Astrocyte (in vitro differentiated cells and primary cell): ENCODE data around the gene CD9. TPM values are rescaled to one million over a fixed set of nuclear protein-coding genes. Genes with fewer than 3 reads are reported as not detected.
"Not testable (repeated sequence)": the region's sequence is repeated elsewhere in the genome, so short reads cannot be mapped to it uniquely, and the experiment has no call there.

Source experiments
- DNase-seq: peaks from one replicate; pipeline ENCODE4 v3.0.0-alpha.2; 2010; ENCODE audit warnings: low read depth
- FAIRE-seq: peaks from 2 replicates; lab custom pipeline; 2011; peaks lifted over from hg19 to GRCh38; lab: Jason Lieb, UNC
- H2AFZ ChIP-seq: 2 replicates; pipeline ENCODE4 v1.6.0; 2012; ENCODE audit warnings: low read depth, low read length, inconsistent platforms
- H3K27ac ChIP-seq: 2 replicates; pipeline ENCODE4 v1.5.1; 2011; ENCODE audit warnings: low read depth, low read length, inconsistent platforms
- H3K27me3 ChIP-seq: 2 replicates; pipeline ENCODE4 v1.6.0; 2011; ENCODE audit warnings: low read length, inconsistent platforms; ENCODE audit not compliant: insufficient read depth
- H3K36me3 ChIP-seq: 2 replicates; pipeline ENCODE4 v1.5.1; 2011; ENCODE audit warnings: low read length, inconsistent platforms; ENCODE audit not compliant: insufficient read depth
- H3K4me1 ChIP-seq: 2 replicates; pipeline ENCODE4 v1.5.1; 2011; ENCODE audit warnings: low read length, inconsistent platforms; ENCODE audit not compliant: insufficient read depth
- H3K4me2 ChIP-seq: 2 replicates; pipeline ENCODE4 v1.6.0; 2012; ENCODE audit warnings: low read length, inconsistent platforms
- H3K4me3 ChIP-seq: 2 replicates; pipeline ENCODE4 v1.5.1; 2011; ENCODE audit warnings: low read depth, mild to moderate bottlenecking, low read length, inconsistent platforms; ENCODE audit not compliant: insufficient read depth
- H3K79me2 ChIP-seq: 2 replicates; pipeline ENCODE4 v1.6.0; 2012; ENCODE audit warnings: mild to moderate bottlenecking, low read length, inconsistent platforms; ENCODE audit not compliant: insufficient read depth
- H3K9ac ChIP-seq: 2 replicates; pipeline ENCODE4 v1.6.0; 2012; ENCODE audit warnings: mild to moderate bottlenecking, low read length, inconsistent platforms
- H3K9me3 ChIP-seq: 2 replicates; pipeline ENCODE4 v1.5.1; 2012; ENCODE audit warnings: low read depth, mild to moderate bottlenecking, low read length, inconsistent platforms; ENCODE audit not compliant: insufficient read depth
- H4K20me1 ChIP-seq: 2 replicates; pipeline ENCODE4 v1.6.0; 2012; ENCODE audit warnings: low read length, inconsistent platforms; ENCODE audit not compliant: insufficient read depth
- H3K27ac Mint-ChIP-seq: one replicate; pipeline ENCODE4 v1.8.0; 2021; ENCODE audit warnings: mild to moderate bottlenecking, mixed read lengths; ENCODE audit not compliant: unreplicated experiment
- H3K27me3 Mint-ChIP-seq: one replicate; pipeline ENCODE4 v1.8.0; 2021; ENCODE audit warnings: low read depth, mixed read lengths; ENCODE audit not compliant: unreplicated experiment
- H3K36me3 Mint-ChIP-seq: one replicate; pipeline ENCODE4 v1.8.0; 2021; ENCODE audit warnings: low read depth, mixed read lengths; ENCODE audit not compliant: unreplicated experiment
- H3K4me1 Mint-ChIP-seq: one replicate; pipeline ENCODE4 v1.8.0; 2021; ENCODE audit warnings: low read depth, mixed read lengths; ENCODE audit not compliant: unreplicated experiment
- H3K4me3 Mint-ChIP-seq: one replicate; pipeline ENCODE4 v1.8.0; 2021; ENCODE audit warnings: mild to moderate bottlenecking, moderate library complexity, mixed read lengths; ENCODE audit not compliant: unreplicated experiment
- H3K9me3 Mint-ChIP-seq: one replicate; pipeline ENCODE4 v1.8.0; 2021; ENCODE audit warnings: mild to moderate bottlenecking, mixed read lengths; ENCODE audit not compliant: unreplicated experiment
- CTCF ChIP-seq: IDR thresholded peaks from 2 replicates; pipeline ENCODE4 v1.5.1; 2011; ENCODE audit warnings: low read depth, mild to moderate bottlenecking, inconsistent platforms, low read length, moderate library complexity; ENCODE audit not compliant: insufficient read depth
- EZH2 ChIP-seq: IDR thresholded peaks from 2 replicates; pipeline ENCODE4 v1.6.1; 2012; ENCODE audit warnings: mild to moderate bottlenecking, low read length, inconsistent platforms; ENCODE audit not compliant: insufficient read depth
- total RNA-seq: library from RNA; stranded (reverse); gene quantifications from 2 replicates; pipeline ENCODE4 v1.2.1, GENCODE V29; 2021

Gene CD9
- total RNA-seq, 1 donor from 2014 or later, result 52.2 TPM

GRCh38 chr12:6207259-6207925 lies 7.2 kb downstream of the CD9 start:
- no peaks in the 10 kb centered on the region for H3K9me3 Mint-ChIP-seq
- H3K36me3 Mint-ChIP-seq, result no peaks in the 10 kb centered on the region
- H3K4me3 Mint-ChIP-seq, result no peak overlapping the region
- H4K20me1 ChIP-seq, result peaks cover 10% of the 10 kb centered on the region
- DNase-seq (no peak), FAIRE-seq (no peak)
- H2AFZ ChIP-seq, result no peak overlapping the region
- H3K4me2 ChIP-seq, result no peak overlapping the region
- H3K4me1 Mint-ChIP-seq, result peaks cover 22% of the 10 kb centered on the region
- H3K36me3 ChIP-seq, result no peaks in the 10 kb centered on the region
- no peaks in the 10 kb centered on the region for H3K9me3 ChIP-seq
- no peak overlapping the region for H3K4me3 ChIP-seq
- TF ChIP-seq EZH2, result no peak
- H3K4me1 ChIP-seq, result peaks cover 13% of the 10 kb centered on the region
- H3K79me2 ChIP-seq, result peaks cover 25% of the 10 kb centered on the region
- no peaks in the 10 kb centered on the region for H3K27me3 ChIP-seq
- no peak overlapping the region for H3K9ac ChIP-seq
- H3K27ac Mint-ChIP-seq, result no peak overlapping the region
- H3K27me3 Mint-ChIP-seq, result no peaks in the 10 kb centered on the region
- H3K27ac ChIP-seq, result no peak overlapping the region

GRCh38 chr12:6208130-6208529 lies 7.9 kb downstream of the CD9 start:
- no peaks in the 10 kb centered on the region for H3K9me3 Mint-ChIP-seq
- H3K79me2 ChIP-seq, result peaks cover 20% of the 10 kb centered on the region
- peaks cover 16% of the 10 kb centered on the region for H3K4me1 Mint-ChIP-seq

GRCh38 chr12:6209428-6209827 lies 9.2 kb downstream of the CD9 start:
- H3K4me3 ChIP-seq, H3K27ac Mint-ChIP-seq, H3K4me3 Mint-ChIP-seq, H3K27me3 Mint-ChIP-seq, H3K9ac ChIP-seq, H4K20me1 ChIP-seq, H3K36me3 ChIP-seq, H3K27me3 ChIP-seq, H3K36me3 Mint-ChIP-seq, H3K9me3 Mint-ChIP-seq, H2AFZ ChIP-seq, H3K9me3 ChIP-seq, DNase-seq, H3K4me2 ChIP-seq, FAIRE-seq, H3K27ac ChIP-seq: not testable (repeated sequence)
- H3K4me1 ChIP-seq, result peaks cover 13% of the 10 kb centered on the region
- peaks cover 12% of the 10 kb centered on the region for H3K79me2 ChIP-seq
- peaks cover 17% of the 10 kb centered on the region for H3K4me1 Mint-ChIP-seq

More at GRCh38 chr12:6208130-6208529, 7.9 kb downstream of the CD9 start:
- FAIRE-seq (no peak), DNase-seq (no peak)
- H3K27me3 Mint-ChIP-seq, result no peaks in the 10 kb centered on the region
- no peaks in the 10 kb centered on the region for H3K36me3 Mint-ChIP-seq
- Histone ChIP-seq H3K4me2 (no peak overlapping the region), H2AFZ (no peak overlapping the region), H3K9ac (no peak overlapping the region), H4K20me1 (peaks cover 2% of the 10 kb centered on the region), H3K27me3 (no peaks in the 10 kb centered on the region), H3K4me1 (peaks cover 13% of the 10 kb centered on the region), H3K27ac (no peak overlapping the region), H3K4me3 (no peak overlapping the region), H3K36me3 (no peaks in the 10 kb centered on the region), H3K9me3 (no peaks in the 10 kb centered on the region)
- H3K27ac Mint-ChIP-seq, result no peak overlapping the region
- TF ChIP-seq EZH2, result no peak
- TF ChIP-seq CTCF, result no peak
- H3K4me3 Mint-ChIP-seq, result no peak overlapping the region
